Mesothelial cell of epicardium (in vitro differentiated cells): ENCODE data around the gene STK32B. TPM values are rescaled to one million over a fixed set of nuclear protein-coding genes. Genes with fewer than 3 reads are reported as not detected.

Experiments
- DNase-seq, 2 experiments: peaks; one replicate each; pipeline ENCODE4 v3.0.0; 2021; ENCODE audit warnings: low spot score in 2 of 2; ENCODE audit not compliant: unreplicated experiment in 2 of 2
- H3K27ac Mint-ChIP-seq: 2 replicates; pipeline ENCODE4 v1.8.0; 2021; ENCODE audit warnings: mixed read lengths
- H3K27me3 Mint-ChIP-seq: 2 replicates; pipeline ENCODE4 v1.8.0; 2021; ENCODE audit warnings: low read depth, mixed read lengths
- H3K36me3 Mint-ChIP-seq: 2 replicates; pipeline ENCODE4 v1.8.0; 2021; ENCODE audit warnings: mixed read lengths
- H3K4me1 Mint-ChIP-seq: 2 replicates; pipeline ENCODE4 v1.8.0; 2021; ENCODE audit warnings: mixed read lengths
- H3K4me3 Mint-ChIP-seq: 2 replicates; pipeline ENCODE4 v1.8.0; 2021; ENCODE audit warnings: mild to moderate bottlenecking, moderate library complexity, mixed read lengths
- H3K9me3 Mint-ChIP-seq: 2 replicates; pipeline ENCODE4 v1.8.0; 2021; ENCODE audit warnings: mixed read lengths
- CTCF ChIP-seq: fragments of 200-600 bp; sonication (generic); IDR thresholded peaks from one replicate; pipeline ENCODE4 v1.5.0; 2021; ENCODE audit warnings: antibody characterized with exemption; ENCODE audit not compliant: unreplicated experiment
- total RNA-seq: library from RNA; stranded (reverse); gene quantifications from 3 replicates; pipeline ENCODE4 v1.2.1, GENCODE V29; 2021

The STK32B gene
- total RNA-seq, 1 donor from 2014 or later: 0.96 TPM

- no peak overlapping the region for H3K4me3 Mint-ChIP-seq
- DNase-seq: no peak
- H3K9me3 Mint-ChIP-seq: no peaks in the 10 kb centered on the region
- no peaks in the 10 kb centered on the region for H3K36me3 Mint-ChIP-seq
- no peaks in the 10 kb centered on the region for H3K4me1 Mint-ChIP-seq
- TF ChIP-seq CTCF: no peak
- no peak overlapping the region for H3K27ac Mint-ChIP-seq
- H3K27me3 Mint-ChIP-seq: peaks cover 64% of the 10 kb centered on the region
Measured at GRCh38 chr4:5009796-5010195, 41.5 kb upstream of the STK32B start.

- Mint-ChIP-seq H3K27ac (no peak overlapping the region), H3K4me3 (no peak overlapping the region), H3K36me3 (no peaks in the 10 kb centered on the region), H3K9me3 (no peaks in the 10 kb centered on the region), H3K4me1 (no peaks in the 10 kb centered on the region), H3K27me3 (peaks cover 61% of the 10 kb centered on the region)
- no peak for TF ChIP-seq CTCF
- DNase-seq: no peak
Measured at GRCh38 chr4:5010984-5011383, 40.3 kb upstream of the STK32B start.

- Mint-ChIP-seq H3K27me3 (peaks cover 62% of the 10 kb centered on the region), H3K9me3 (no peaks in the 10 kb centered on the region), H3K4me3 (no peak overlapping the region), H3K27ac (no peak overlapping the region), H3K36me3 (no peaks in the 10 kb centered on the region), H3K4me1 (no peaks in the 10 kb centered on the region)
- DNase-seq: no peak
- no peak for TF ChIP-seq CTCF
Measured at GRCh38 chr4:5012244-5012898, 38.9 kb upstream of the STK32B start.

- Mint-ChIP-seq H3K27ac (no peak overlapping the region), H3K27me3 (peaks cover 61% of the 10 kb centered on the region), H3K9me3 (no peaks in the 10 kb centered on the region), H3K4me1 (peaks cover under 1% of the 10 kb centered on the region), H3K36me3 (no peaks in the 10 kb centered on the region), H3K4me3 (no peak overlapping the region)
- no peak for DNase-seq
- no peak for TF ChIP-seq CTCF
Measured at GRCh38 chr4:5012958-5013357, 38.3 kb upstream of the STK32B start.

GRCh38 chr4:5014007-5014682 is 37.1 kb upstream of the STK32B start:
- TF ChIP-seq CTCF: no peak
- no peak overlapping the region for H3K27ac Mint-ChIP-seq
- peaks cover 7% of the 10 kb centered on the region for H3K4me1 Mint-ChIP-seq
- no peak overlapping the region for H3K4me3 Mint-ChIP-seq
- no peaks in the 10 kb centered on the region for H3K9me3 Mint-ChIP-seq
- DNase-seq: no peak
- H3K27me3 Mint-ChIP-seq: peaks cover 59% of the 10 kb centered on the region
- no peaks in the 10 kb centered on the region for H3K36me3 Mint-ChIP-seq
